K562 (cell line): ENCODE measurements around the gene HEBP1. TPM values are rescaled to one million over a fixed set of nuclear protein-coding genes. Genes with fewer than 3 reads are reported as not detected.
A peak's percentile ranks its signal among the peaks of the same experiment; 100 is the strongest.

Experiments
- DNMT1 ChIP-seq: fragments of 450-650 bp; IDR thresholded peaks from 2 replicates; pipeline ENCODE4 v1.6.1; 2016; ENCODE audit warnings: antibody characterized with exemption, mild to moderate bottlenecking
- EGR1 ChIP-seq: fragments of 450-650 bp; conservative IDR thresholded peaks from 2 replicates; pipeline ENCODE4 v1.6.1; 2017; ENCODE audit warnings: mild to moderate bottlenecking
- FOXK2 ChIP-seq, 2 experiments: fragments of 450-650 bp; IDR thresholded peaks in 1 of 2; conservative IDR thresholded peaks in 1 of 2; 2 replicates each; pipeline ENCODE4 v1.6.1; 2016; ENCODE audit warnings: low read depth in 2 of 2, mild to moderate bottlenecking in 1 of 2
- HCFC1 ChIP-seq: IDR thresholded peaks from 2 replicates; pipeline ENCODE4 v1.6.1; 2012; ENCODE audit warnings: low read depth, low read length, improper control_type of control experiment
- HDAC8 ChIP-seq: fragments of 450-650 bp; IDR thresholded peaks from 2 replicates; pipeline ENCODE4 v1.6.1; 2016; ENCODE audit warnings: mild to moderate bottlenecking, missing genetic modification characterization, moderate library complexity, missing compliant biosample characterization
- HNRNPLL ChIP-seq: fragments of 200-400 bp; formaldehyde crosslinking; IDR thresholded peaks from 2 replicates; pipeline ENCODE4 v1.6.1; 2017; ENCODE audit warnings: low read length, low read depth, mild to moderate bottlenecking; ENCODE audit not compliant: poor library complexity, severe bottlenecking
- KAT2B ChIP-seq: IDR thresholded peaks from one replicate; pipeline ENCODE4 v1.6.1; 2012; ENCODE audit warnings: low read depth, mild to moderate bottlenecking, control low read depth, inconsistent platforms, low read length, moderate library complexity
- MYNN ChIP-seq, 2 experiments: sonication (generic); formaldehyde crosslinking in 1 of 2; IDR thresholded peaks; 2 replicates each; pipeline versions ENCODE4 v1.5.0 to v1.6.1; 2016 to 2020; ENCODE audit warnings: antibody characterized with exemption in 1 of 2, missing genetic modification reagents in 1 of 2
- PHB ChIP-seq: fragments of 250-450 bp; sonication (Bioruptor Pico); IDR thresholded peaks from 2 replicates; pipeline ENCODE4 v1.5.0; 2021
- PTTG1 ChIP-seq: fragments of 450-650 bp; IDR thresholded peaks from 2 replicates; pipeline ENCODE4 v1.6.1; 2016; ENCODE audit warnings: low read depth, mild to moderate bottlenecking, missing genetic modification characterization, missing compliant biosample characterization
- RAD21 ChIP-seq, 2 experiments: fragments of 250-450 bp in 1 of 2; fragments of 450-650 bp in 1 of 2; sonication (Bioruptor Pico) in 1 of 2; formaldehyde crosslinking in 1 of 2; IDR thresholded peaks in 1 of 2; conservative IDR thresholded peaks in 1 of 2; 2 replicates each; pipeline versions ENCODE4 v1.4.0 to v1.8.0; 2020 to 2022; ENCODE audit warnings: mild to moderate bottlenecking in 2 of 2, moderate library complexity in 1 of 2
- RBM39 ChIP-seq: fragments of 200-400 bp; formaldehyde crosslinking; optimal IDR thresholded peaks from 2 replicates; pipeline ENCODE3; 2018; ENCODE audit warnings: low read depth, low read length
- SMARCB1 ChIP-seq: IDR thresholded peaks from 2 replicates; pipeline ENCODE4 v1.6.1; 2011; ENCODE audit warnings: improper control_type of control experiment, low read depth; ENCODE audit not compliant: insufficient read length
- THRAP3 ChIP-seq: fragments of 450-650 bp; IDR thresholded peaks from 2 replicates; pipeline ENCODE4 v1.6.1; 2016; ENCODE audit warnings: mild to moderate bottlenecking, inconsistent platforms, borderline replicate concordance
- ZNF232 ChIP-seq: sonication (generic); formaldehyde crosslinking; IDR thresholded peaks from 2 replicates; pipeline ENCODE4 v1.8.0; 2022; ENCODE audit warnings: mild to moderate bottlenecking, missing genetic modification reagents
- ZNF408 ChIP-seq: fragments of 250-450 bp; sonication (Bioruptor Pico); IDR thresholded peaks from 2 replicates; pipeline ENCODE4 v1.4.0; 2020; ENCODE audit warnings: low read depth, mild to moderate bottlenecking, moderate library complexity
- ZNF561 ChIP-seq: fragments of 450-650 bp; formaldehyde crosslinking; conservative IDR thresholded peaks from 2 replicates; pipeline ENCODE4 v1.4.0; 2020; ENCODE audit warnings: mild to moderate bottlenecking, moderate library complexity
- ZNF764 ChIP-seq: fragments of 250-450 bp; sonication (Bioruptor Pico); IDR thresholded peaks from 2 replicates; pipeline ENCODE4 v1.4.0; 2020; ENCODE audit warnings: low read depth, mild to moderate bottlenecking, moderate library complexity
- polyA plus RNA-seq, 8 experiments: library from polyadenylated mRNA; depleted of rRNA in 4 of 8; stranded (reverse) in 5 of 8; unstranded in 3 of 8; fragments of >200 nt; fragmentation: Nextera tagmentation in 2 of 8; fragmentation: Illumina TruSeq in 1 of 8; extraction: Ambion mirVana in 2 of 8; extraction: Trizol in 1 of 8; gene quantifications; 2 replicates each; pipeline versions ENCODE4 v1.2.1 to v1.2.3, GENCODE V29; 2011 to 2014; ENCODE audit warnings: inconsistent platforms in 1 of 8, missing spikeins in 1 of 8
- total RNA-seq, 7 experiments: library from RNA; depleted of rRNA in 6 of 7; stranded (reverse); fragments of >200 nt in 6 of 7; fragmentation: Illumina TruSeq in 2 of 7; extraction: Trizol in 2 of 7; gene quantifications; 2 replicates each; pipeline versions ENCODE4 v1.2.1 to v1.2.3, GENCODE V29; 2011 to 2021; ENCODE audit warnings: low replicate concordance in 1 of 7
- TF ChIP-seq, protein P1 (sequence below): sonication (generic); formaldehyde crosslinking; IDR thresholded peaks from 2 replicates; pipeline ENCODE4 v1.4.0; 2020; ENCODE audit warnings: mild to moderate bottlenecking, missing genetic modification reagents
- TF ChIP-seq, protein P2 (sequence below): fragments of 450-650 bp; IDR thresholded peaks from 2 replicates; pipeline ENCODE4 v1.6.1; 2016; ENCODE audit warnings: borderline replicate concordance
- TF ChIP-seq, protein P3 (sequence below): fragments of 250-450 bp; sonication (Bioruptor Pico); IDR thresholded peaks from 2 replicates; pipeline ENCODE4 v1.8.0; 2022; ENCODE audit warnings: moderate library complexity, mild to moderate bottlenecking, inconsistent platforms
- TF ChIP-seq, protein P4 (sequence below): fragments of 450-650 bp; formaldehyde crosslinking; IDR thresholded peaks from 2 replicates; pipeline ENCODE4 v1.4.0; 2022; ENCODE audit warnings: mild to moderate bottlenecking, moderate library complexity

The HEBP1 gene
- total and polyA plus RNA-seq, 9 of the 15 experiments (the other 6 are each of a cell fraction or from before 2014, with no cell fraction given), result 1.1 to 10.1 (median 2.4) TPM

DNA sequence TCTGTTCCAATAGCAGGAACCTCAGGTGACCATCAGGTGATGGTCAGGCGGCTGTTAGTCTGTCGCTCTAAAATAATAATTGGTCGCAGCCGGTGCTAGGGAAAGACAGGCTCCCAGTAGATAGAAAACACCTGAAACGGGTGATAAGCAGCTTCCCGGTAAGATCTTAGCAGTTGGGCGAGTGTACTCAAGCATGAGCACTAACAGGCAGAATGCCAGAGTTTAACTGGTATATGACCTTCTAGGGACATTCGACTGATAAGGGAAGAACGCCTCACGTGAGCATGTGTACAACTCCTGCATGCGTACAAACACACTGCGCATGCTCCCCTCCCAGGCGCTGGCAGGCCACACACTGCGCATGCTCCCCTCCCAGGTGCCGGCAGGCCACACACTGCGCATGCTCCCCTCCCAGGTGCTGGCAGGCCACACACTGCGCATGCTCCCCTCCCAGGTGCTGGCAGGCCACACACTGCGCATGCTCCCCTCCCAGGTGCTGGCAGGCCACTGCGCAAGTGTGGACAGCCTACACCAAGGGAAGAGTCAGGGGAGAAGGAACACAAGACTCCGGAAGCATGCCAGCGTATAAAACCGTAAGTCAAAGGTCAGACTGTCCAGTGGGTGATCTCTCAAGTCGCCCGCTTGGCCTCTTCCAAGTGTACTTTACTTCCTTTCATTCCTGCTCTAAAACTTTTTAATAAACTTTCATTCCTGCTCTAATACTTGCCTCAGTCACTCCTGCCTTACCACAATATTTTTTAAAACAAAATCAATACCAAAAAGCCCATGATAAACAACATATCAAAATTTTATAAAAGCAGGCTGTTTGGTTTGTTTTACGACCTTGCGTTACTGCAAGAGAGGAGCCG lies 72.6 kb downstream of the HEBP1 start (continued):
- TF ChIP-seq, protein P1, sequence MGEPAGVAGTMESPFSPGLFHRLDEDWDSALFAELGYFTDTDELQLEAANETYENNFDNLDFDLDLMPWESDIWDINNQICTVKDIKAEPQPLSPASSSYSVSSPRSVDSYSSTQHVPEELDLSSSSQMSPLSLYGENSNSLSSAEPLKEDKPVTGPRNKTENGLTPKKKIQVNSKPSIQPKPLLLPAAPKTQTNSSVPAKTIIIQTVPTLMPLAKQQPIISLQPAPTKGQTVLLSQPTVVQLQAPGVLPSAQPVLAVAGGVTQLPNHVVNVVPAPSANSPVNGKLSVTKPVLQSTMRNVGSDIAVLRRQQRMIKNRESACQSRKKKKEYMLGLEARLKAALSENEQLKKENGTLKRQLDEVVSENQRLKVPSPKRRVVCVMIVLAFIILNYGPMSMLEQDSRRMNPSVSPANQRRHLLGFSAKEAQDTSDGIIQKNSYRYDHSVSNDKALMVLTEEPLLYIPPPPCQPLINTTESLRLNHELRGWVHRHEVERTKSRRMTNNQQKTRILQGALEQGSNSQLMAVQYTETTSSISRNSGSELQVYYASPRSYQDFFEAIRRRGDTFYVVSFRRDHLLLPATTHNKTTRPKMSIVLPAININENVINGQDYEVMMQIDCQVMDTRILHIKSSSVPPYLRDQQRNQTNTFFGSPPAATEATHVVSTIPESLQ (CRISPR knock-in tag), result no peak
- no peak for TF ChIP-seq SMARCB1
- TF ChIP-seq, protein P2, sequence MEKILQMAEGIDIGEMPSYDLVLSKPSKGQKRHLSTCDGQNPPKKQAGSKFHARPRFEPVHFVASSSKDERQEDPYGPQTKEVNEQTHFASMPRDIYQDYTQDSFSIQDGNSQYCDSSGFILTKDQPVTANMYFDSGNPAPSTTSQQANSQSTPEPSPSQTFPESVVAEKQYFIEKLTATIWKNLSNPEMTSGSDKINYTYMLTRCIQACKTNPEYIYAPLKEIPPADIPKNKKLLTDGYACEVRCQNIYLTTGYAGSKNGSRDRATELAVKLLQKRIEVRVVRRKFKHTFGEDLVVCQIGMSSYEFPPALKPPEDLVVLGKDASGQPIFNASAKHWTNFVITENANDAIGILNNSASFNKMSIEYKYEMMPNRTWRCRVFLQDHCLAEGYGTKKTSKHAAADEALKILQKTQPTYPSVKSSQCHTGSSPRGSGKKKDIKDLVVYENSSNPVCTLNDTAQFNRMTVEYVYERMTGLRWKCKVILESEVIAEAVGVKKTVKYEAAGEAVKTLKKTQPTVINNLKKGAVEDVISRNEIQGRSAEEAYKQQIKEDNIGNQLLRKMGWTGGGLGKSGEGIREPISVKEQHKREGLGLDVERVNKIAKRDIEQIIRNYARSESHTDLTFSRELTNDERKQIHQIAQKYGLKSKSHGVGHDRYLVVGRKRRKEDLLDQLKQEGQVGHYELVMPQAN, result no peak
- TF ChIP-seq KAT2B, result no peak
- no peak for TF ChIP-seq PTTG1 (tag)
- TF ChIP-seq DNMT1, result no peak
- no peak for TF ChIP-seq PHB (CRISPR knock-in tag)
- no peak for TF ChIP-seq ZNF408 (CRISPR knock-in tag)
- peak; percentile 93 for TF ChIP-seq FOXK2 (conservative IDR thresholded peaks at IDR 0.05 in 1 of 2, IDR thresholded peaks at IDR 0.05 in 1 of 2; ENCODE audit: low read depth in 2 of 2)
- no peak for TF ChIP-seq HCFC1
- TF ChIP-seq, protein P3, sequence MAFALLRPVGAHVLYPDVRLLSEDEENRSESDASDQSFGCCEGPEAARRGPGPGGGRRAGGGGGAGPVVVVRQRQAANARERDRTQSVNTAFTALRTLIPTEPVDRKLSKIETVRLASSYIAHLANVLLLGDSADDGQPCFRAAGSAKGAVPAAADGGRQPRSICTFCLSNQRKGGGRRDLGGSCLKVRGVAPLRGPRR, result no peak
- no peak for TF ChIP-seq EGR1
- no peak for TF ChIP-seq ZNF764 (CRISPR knock-in tag)
- TF ChIP-seq ZNF561, result no peak
- TF ChIP-seq HNRNPLL, result peak; percentile 46
- TF ChIP-seq RBM39, result no peak
- no peak for TF ChIP-seq HDAC8 (tag)
- TF ChIP-seq, protein P4, sequence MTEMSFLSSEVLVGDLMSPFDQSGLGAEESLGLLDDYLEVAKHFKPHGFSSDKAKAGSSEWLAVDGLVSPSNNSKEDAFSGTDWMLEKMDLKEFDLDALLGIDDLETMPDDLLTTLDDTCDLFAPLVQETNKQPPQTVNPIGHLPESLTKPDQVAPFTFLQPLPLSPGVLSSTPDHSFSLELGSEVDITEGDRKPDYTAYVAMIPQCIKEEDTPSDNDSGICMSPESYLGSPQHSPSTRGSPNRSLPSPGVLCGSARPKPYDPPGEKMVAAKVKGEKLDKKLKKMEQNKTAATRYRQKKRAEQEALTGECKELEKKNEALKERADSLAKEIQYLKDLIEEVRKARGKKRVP (CRISPR knock-in tag), result no peak
- TF ChIP-seq MYNN (IDR thresholded peaks at IDR 0.05), result no peak
- TF ChIP-seq MYNN (CRISPR knock-in tag; IDR thresholded peaks at IDR 0.05), result no peak
- no peak for TF ChIP-seq THRAP3
- TF ChIP-seq RAD21 (CRISPR knock-in tag; conservative IDR thresholded peaks at IDR 0.05 in 1 of 2, IDR thresholded peaks at IDR 0.05 in 1 of 2), result no peak
- no peak for TF ChIP-seq ZNF232 (CRISPR knock-in tag)
